Measurements from ENCODE around the gene PNPLA7.
"Not testable (repeated sequence)": the region's sequence is repeated elsewhere in the genome, so short reads cannot be mapped to it uniquely, and the experiment has no call there.

PNPLA7 gene

GRCh38 chr9:137516144-137516917, 33.9 kb downstream of the PNPLA7 start:
- DNase-seq (ENCODE audit: low read depth in 2 of 3, low spot score in 2 of 3) = no peak

- no peak for DNase-seq (ENCODE audit: low read depth in 2 of 3, low spot score in 2 of 3)
These were observed 34.9 kb downstream of the PNPLA7 start for GRCh38 chr9:137515338-137515724.

- no peak for DNase-seq (ENCODE audit: low read depth in 2 of 3, low spot score in 2 of 3)
These were observed 35.4 kb downstream of the PNPLA7 start for GRCh38 chr9:137514691-137515337.

- not testable (repeated sequence) for DNase-seq (ENCODE audit: low read depth in 2 of 3, low spot score in 2 of 3)
These were observed 36.2 kb downstream of the PNPLA7 start for GRCh38 chr9:137513801-137514570.

- DNase-seq (ENCODE audit: low read depth in 2 of 3, low spot score in 2 of 3) = not testable (repeated sequence)
These were observed 37.1 kb downstream of the PNPLA7 start for GRCh38 chr9:137513136-137513535.

- no peak for DNase-seq (ENCODE audit: low read depth in 2 of 3, low spot score in 2 of 3)
These were observed 38.3 kb downstream of the PNPLA7 start for GRCh38 chr9:137511758-137512463.

GRCh38 chr9:137511126-137511525, 39.1 kb downstream of the PNPLA7 start:
- DNase-seq (ENCODE audit: low read depth in 2 of 3, low spot score in 2 of 3) = not testable (repeated sequence)

GRCh38 chr9:137509198-137509597, 41.0 kb downstream of the PNPLA7 start:
- DNase-seq (ENCODE audit: low read depth in 2 of 3, low spot score in 2 of 3) = no peak

GRCh38 chr9:137506702-137507171, 43.5 kb downstream of the PNPLA7 start:
- DNase-seq (ENCODE audit: low read depth in 2 of 3, low spot score in 2 of 3) = no peak

GRCh38 chr9:137506274-137506673, 43.9 kb downstream of the PNPLA7 start:
- no peak for DNase-seq (ENCODE audit: low read depth in 2 of 3, low spot score in 2 of 3)

- no peak for DNase-seq (ENCODE audit: low read depth in 2 of 3, low spot score in 2 of 3)
These were observed 44.6 kb downstream of the PNPLA7 start for GRCh38 chr9:137505421-137506140.

- DNase-seq (ENCODE audit: low read depth in 2 of 3, low spot score in 2 of 3) = no peak
These were observed 45.8 kb downstream of the PNPLA7 start for GRCh38 chr9:137504432-137504777.

- no peak for DNase-seq (ENCODE audit: low read depth in 2 of 3, low spot score in 2 of 3)
These were observed 47.9 kb downstream of the PNPLA7 start for GRCh38 chr9:137502008-137502911.

- DNase-seq (ENCODE audit: low read depth in 2 of 3, low spot score in 2 of 3) = no peak
These were observed 48.7 kb downstream of the PNPLA7 start for GRCh38 chr9:137501457-137501856.

- DNase-seq (ENCODE audit: low read depth in 2 of 3, low spot score in 2 of 3) = no peak
These were observed 49.4 kb downstream of the PNPLA7 start for GRCh38 chr9:137500666-137501397.

- no peak for DNase-seq (ENCODE audit: low read depth in 2 of 3, low spot score in 2 of 3)
These were observed 50.1 kb downstream of the PNPLA7 start for GRCh38 chr9:137499858-137500661.

- no peak for DNase-seq (ENCODE audit: low read depth in 2 of 3, low spot score in 2 of 3)
These were observed 50.8 kb downstream of the PNPLA7 start for GRCh38 chr9:137499416-137499815.

- no peak for DNase-seq (ENCODE audit: low read depth in 2 of 3, low spot score in 2 of 3)
These were observed 51.5 kb downstream of the PNPLA7 start for GRCh38 chr9:137498720-137499150.
